HEK293 (cell line): ENCODE data around the gene SUV39H2.
A peak's percentile ranks its signal among the peaks of the same experiment; 100 is the strongest.

Source experiments
- ATF2 ChIP-seq: fragments of 450-650 bp; formaldehyde crosslinking; IDR thresholded peaks from 2 replicates; pipeline ENCODE4 v1.5.1; 2016; ENCODE audit warnings: missing biosample characterization, missing genetic modification characterization, low read depth
- GLIS2 ChIP-seq: fragments of 450-650 bp; formaldehyde crosslinking; IDR thresholded peaks from 2 replicates; pipeline ENCODE4 v1.5.1; 2016; ENCODE audit warnings: missing biosample characterization, missing genetic modification characterization
- IKZF3 ChIP-seq: fragments of 450-650 bp; IDR thresholded peaks from 2 replicates; pipeline ENCODE4 v1.5.0; 2018; ENCODE audit warnings: missing biosample characterization, mild to moderate bottlenecking, missing genetic modification characterization, moderate library complexity
- KLF7 ChIP-seq: fragments of 450-650 bp; formaldehyde crosslinking; IDR thresholded peaks from 2 replicates; pipeline ENCODE4 v1.5.1; 2016; ENCODE audit warnings: missing biosample characterization, missing genetic modification characterization, borderline replicate concordance
- OVOL3 ChIP-seq: fragments of 450-650 bp; formaldehyde crosslinking; IDR thresholded peaks from 2 replicates; pipeline ENCODE4 v1.5.1; 2016; ENCODE audit warnings: missing biosample characterization, missing genetic modification characterization
- SCRT1 ChIP-seq: fragments of 450-650 bp; formaldehyde crosslinking; IDR thresholded peaks from 2 replicates; pipeline ENCODE4 v1.5.1; 2016; ENCODE audit warnings: missing biosample characterization, missing genetic modification characterization, borderline replicate concordance
- SCRT2 ChIP-seq: fragments of 450-650 bp; formaldehyde crosslinking; IDR thresholded peaks from 2 replicates; pipeline ENCODE4 v1.5.1; 2016; ENCODE audit warnings: missing biosample characterization, missing genetic modification characterization
- SP2 ChIP-seq: fragments of 450-650 bp; formaldehyde crosslinking; IDR thresholded peaks from 2 replicates; pipeline ENCODE4 v1.5.1; 2016; ENCODE audit warnings: missing biosample characterization, missing genetic modification characterization
- ZBTB20 ChIP-seq: fragments of 450-650 bp; formaldehyde crosslinking; IDR thresholded peaks from 2 replicates; pipeline ENCODE4 v1.5.1; 2016; ENCODE audit warnings: missing biosample characterization, missing genetic modification characterization
- ZBTB21 ChIP-seq: fragments of 450-650 bp; formaldehyde crosslinking; IDR thresholded peaks from 2 replicates; pipeline ENCODE4 v1.5.1; 2017; ENCODE audit warnings: missing biosample characterization, missing genetic modification characterization
- ZFP37 ChIP-seq: fragments of 450-650 bp; formaldehyde crosslinking; IDR thresholded peaks from 2 replicates; pipeline ENCODE4 v1.5.1; 2016; ENCODE audit warnings: missing biosample characterization, missing genetic modification characterization
- ZIC2 ChIP-seq: fragments of 450-650 bp; formaldehyde crosslinking; IDR thresholded peaks from 2 replicates; pipeline ENCODE4 v1.5.1; 2016; ENCODE audit warnings: missing biosample characterization, missing genetic modification characterization
- ZNF10 ChIP-seq: fragments of 450-650 bp; formaldehyde crosslinking; IDR thresholded peaks from 2 replicates; pipeline ENCODE4 v1.5.1; 2017; ENCODE audit warnings: missing biosample characterization, missing genetic modification characterization
- ZNF114 ChIP-seq: fragments of 450-650 bp; formaldehyde crosslinking; IDR thresholded peaks from 2 replicates; pipeline ENCODE4 v1.5.0; 2017; ENCODE audit warnings: missing biosample characterization, missing genetic modification characterization
- ZNF140 ChIP-seq: fragments of 450-650 bp; formaldehyde crosslinking; IDR thresholded peaks from 2 replicates; pipeline ENCODE4 v1.5.1; 2016; ENCODE audit warnings: missing biosample characterization, missing genetic modification characterization
- ZNF202 ChIP-seq: fragments of 450-650 bp; formaldehyde crosslinking; IDR thresholded peaks from 2 replicates; pipeline ENCODE4 v1.5.1; 2016; ENCODE audit warnings: missing biosample characterization, missing genetic modification characterization, borderline replicate concordance
- ZNF223 ChIP-seq: fragments of 450-650 bp; formaldehyde crosslinking; IDR thresholded peaks from 2 replicates; pipeline ENCODE4 v1.5.1; 2016; ENCODE audit warnings: missing biosample characterization, missing genetic modification characterization
- ZNF335 ChIP-seq: fragments of 450-650 bp; formaldehyde crosslinking; conservative IDR thresholded peaks from 2 replicates; pipeline ENCODE4 v1.5.1; 2016; ENCODE audit warnings: missing biosample characterization, missing genetic modification characterization
- ZNF391 ChIP-seq: fragments of 450-650 bp; formaldehyde crosslinking; IDR thresholded peaks from 2 replicates; pipeline ENCODE4 v1.5.1; 2016; ENCODE audit warnings: low read depth, missing biosample characterization, missing genetic modification characterization, borderline replicate concordance
- ZNF398 ChIP-seq: fragments of 450-650 bp; formaldehyde crosslinking; IDR thresholded peaks from 2 replicates; pipeline ENCODE4 v1.5.1; 2017; ENCODE audit warnings: missing biosample characterization, missing genetic modification characterization
- ZNF626 ChIP-seq: fragments of 450-650 bp; sonication (Bioruptor Pico); formaldehyde crosslinking; IDR thresholded peaks from 2 replicates; pipeline ENCODE4 v1.5.1; 2018; ENCODE audit warnings: missing biosample characterization, missing genetic modification characterization, inconsistent platforms
- ZNF76 ChIP-seq: fragments of 450-650 bp; formaldehyde crosslinking; IDR thresholded peaks from 2 replicates; pipeline ENCODE4; 2016; ENCODE audit warnings: low read depth, missing biosample characterization, missing genetic modification characterization, borderline replicate concordance
- TF ChIP-seq, protein P1 (sequence below): fragments of 450-650 bp; formaldehyde crosslinking; conservative IDR thresholded peaks from 2 replicates; pipeline ENCODE4 v1.5.1; 2016; ENCODE audit warnings: low read depth, missing biosample characterization, missing genetic modification characterization

SUV39H2 gene

GRCh38 chr10:14838582-14839304, 39.9 kb upstream of the SUV39H2 start (continued):
- 0 out of 2 replicates have a peak, but pooled peaks have one; percentile 14 for TF ChIP-seq ZNF10 (tag by site-specific recombination)
- peak; percentile 34; the same call in 1 of the 2 replicates for TF ChIP-seq ATF2 (tag by site-specific recombination)
- TF ChIP-seq IKZF3 (tag by site-specific recombination) = no peak
- TF ChIP-seq, protein P1, sequence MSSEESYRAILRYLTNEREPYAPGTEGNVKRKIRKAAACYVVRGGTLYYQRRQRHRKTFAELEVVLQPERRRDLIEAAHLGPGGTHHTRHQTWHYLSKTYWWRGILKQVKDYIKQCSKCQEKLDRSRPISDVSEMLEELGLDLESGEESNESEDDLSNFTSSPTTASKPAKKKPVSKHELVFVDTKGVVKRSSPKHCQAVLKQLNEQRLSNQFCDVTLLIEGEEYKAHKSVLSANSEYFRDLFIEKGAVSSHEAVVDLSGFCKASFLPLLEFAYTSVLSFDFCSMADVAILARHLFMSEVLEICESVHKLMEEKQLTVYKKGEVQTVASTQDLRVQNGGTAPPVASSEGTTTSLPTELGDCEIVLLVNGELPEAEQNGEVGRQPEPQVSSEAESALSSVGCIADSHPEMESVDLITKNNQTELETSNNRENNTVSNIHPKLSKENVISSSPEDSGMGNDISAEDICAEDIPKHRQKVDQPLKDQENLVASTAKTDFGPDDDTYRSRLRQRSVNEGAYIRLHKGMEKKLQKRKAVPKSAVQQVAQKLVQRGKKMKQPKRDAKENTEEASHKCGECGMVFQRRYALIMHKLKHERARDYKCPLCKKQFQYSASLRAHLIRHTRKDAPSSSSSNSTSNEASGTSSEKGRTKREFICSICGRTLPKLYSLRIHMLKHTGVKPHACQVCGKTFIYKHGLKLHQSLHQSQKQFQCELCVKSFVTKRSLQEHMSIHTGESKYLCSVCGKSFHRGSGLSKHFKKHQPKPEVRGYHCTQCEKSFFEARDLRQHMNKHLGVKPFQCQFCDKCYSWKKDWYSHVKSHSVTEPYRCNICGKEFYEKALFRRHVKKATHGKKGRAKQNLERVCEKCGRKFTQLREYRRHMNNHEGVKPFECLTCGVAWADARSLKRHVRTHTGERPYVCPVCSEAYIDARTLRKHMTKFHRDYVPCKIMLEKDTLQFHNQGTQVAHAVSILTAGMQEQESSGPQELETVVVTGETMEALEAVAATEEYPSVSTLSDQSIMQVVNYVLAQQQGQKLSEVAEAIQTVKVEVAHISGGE (tag by site-specific recombination) = no peak
- TF ChIP-seq ZNF398 (tag by site-specific recombination) = no peak
- 0 out of 2 replicates have a peak, but pooled peaks have one; percentile 15 for TF ChIP-seq ZNF223
- TF ChIP-seq ZNF140 (tag by site-specific recombination) = no peak
- no peak for TF ChIP-seq ZNF114
- TF ChIP-seq ZBTB20 (tag by site-specific recombination) = 0 out of 2 replicates have a peak, but pooled peaks have one; percentile 9
- TF ChIP-seq SP2 = peak; percentile 49
- TF ChIP-seq SCRT2 (tag by site-specific recombination) = no peak
- TF ChIP-seq ZNF335 (tag by site-specific recombination) = peak; percentile 78
- peak; percentile 83 for TF ChIP-seq ZNF76 (tag by site-specific recombination)
- TF ChIP-seq ZNF202 (tag by site-specific recombination) = no peak
- no peak for TF ChIP-seq KLF7
- peak; percentile 51; the same call in 1 of the 2 replicates for TF ChIP-seq ZIC2 (tag by site-specific recombination)
- 0 out of 2 replicates have a peak, but pooled peaks have one; percentile 63 for TF ChIP-seq ZNF391 (tag by site-specific recombination)
- 0 out of 2 replicates have a peak, but pooled peaks have one; percentile 48 for TF ChIP-seq ZFP37 (tag by site-specific recombination)
- TF ChIP-seq ZBTB21 (tag by site-specific recombination) = 0 out of 2 replicates have a peak, but pooled peaks have one; percentile 19
- 0 out of 2 replicates have a peak, but pooled peaks have one; percentile 6 for TF ChIP-seq SCRT1 (tag by site-specific recombination)
- no peak for TF ChIP-seq ZNF626 (tag by site-specific recombination)
- peak; percentile 73 for TF ChIP-seq GLIS2
- no peak for TF ChIP-seq OVOL3 (tag by site-specific recombination)
- TF ChIP-seq, all 188 proteins: peak for 18
